Thoracic aorta (tissue), 2 donors: ENCODE measurements around the gene POLR3G. TPM values are rescaled to one million over a fixed set of nuclear protein-coding genes. Genes with fewer than 3 reads are reported as not detected.

Source experiments
- ATAC-seq: fragments of 150-250 bp; one replicate; pipeline ENCODE4 v1.8.0; 2017; ENCODE audit warnings: low read depth; ENCODE audit not compliant: insufficient number of reproducible peaks, low FRiP score
- DNase-seq: peaks from one replicate; pipeline ENCODE4 v3.0.0-alpha.2; 2020; ENCODE audit warnings: low spot score
- H3K27ac ChIP-seq, 2 donors: fragments of 200-600 bp; sonication (generic); 1 replicate in 1 of 2; 2 replicates in 1 of 2; pipeline ENCODE4 v1.5.1; 2016; ENCODE audit warnings: mild to moderate bottlenecking in 2 of 2, moderate library complexity in 2 of 2
- H3K27me3 ChIP-seq: fragments of 200-600 bp; sonication (generic); replicated peaks from 2 replicates; pipeline ENCODE4 v1.6.0; 2016; ENCODE audit warnings: mild to moderate bottlenecking; ENCODE audit not compliant: insufficient read depth
- H3K36me3 ChIP-seq: fragments of 200-600 bp; sonication (generic); one replicate; pipeline ENCODE4 v1.5.1; 2016
- H3K4me1 ChIP-seq, 2 donors: fragments of 200-600 bp; sonication (generic); 1 replicate in 1 of 2; 2 replicates in 1 of 2; pipeline versions ENCODE4 v1.5.1 to v1.6.0; 2016; ENCODE audit warnings: low read depth in 2 of 2, mild to moderate bottlenecking in 1 of 2; ENCODE audit not compliant: control insufficient read depth in 1 of 2
- H3K4me3 ChIP-seq: fragments of 200-600 bp; sonication (generic); 2 replicates; pipeline ENCODE4 v1.5.1; 2016; ENCODE audit warnings: mild to moderate bottlenecking
- H3K9me3 ChIP-seq: fragments of 200-600 bp; sonication (generic); 2 replicates; pipeline ENCODE4 v1.5.1; 2016
- total RNA-seq, 2 donors: library from RNA; depleted of rRNA; stranded (reverse); fragments of >200 nt; gene quantifications; one replicate each; pipeline versions ENCODE4 v1.1.0 to v1.2.3, GENCODE V29; 2016
- TF ChIP-seq, protein P1 (sequence below): fragments of 200-600 bp; sonication (generic); IDR thresholded peaks from one replicate; pipeline ENCODE4 v1.5.1; 2019; ENCODE audit warnings: antibody characterized with exemption

Gene POLR3G
- total RNA-seq, 2 donors from 2014 or later, result 0.42 TPM; not detected in 1

DNA sequence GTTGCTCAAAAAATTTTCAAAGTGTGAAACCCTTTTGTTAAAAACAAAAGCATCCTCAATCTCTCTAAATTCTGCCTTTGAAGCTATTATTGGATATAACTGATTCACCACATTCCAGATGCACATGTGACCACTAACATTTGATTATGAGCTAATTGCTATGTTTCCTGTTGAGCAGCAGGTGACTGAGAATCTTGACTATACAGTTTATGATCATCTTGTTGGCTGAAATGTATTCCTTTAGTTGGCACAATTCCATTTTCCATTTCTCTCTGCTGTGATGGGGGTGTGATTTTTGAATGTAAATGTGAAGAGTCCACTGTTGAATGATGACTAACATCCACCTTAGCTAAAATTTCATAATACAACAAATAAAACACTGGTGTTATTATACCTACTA is 44.0 kb downstream of the POLR3G start:
- no peak overlapping the region for H3K27ac ChIP-seq
- ATAC-seq (no peak), DNase-seq (no peak)
- H3K9me3 ChIP-seq, result no peaks in the 10 kb centered on the region
- no peaks in the 10 kb centered on the region for H3K27me3 ChIP-seq
- H3K36me3 ChIP-seq, result no peaks in the 10 kb centered on the region
- no peak overlapping the region for H3K4me3 ChIP-seq
- no peaks in the 10 kb centered on the region for H3K4me1 ChIP-seq
- TF ChIP-seq, protein P1, sequence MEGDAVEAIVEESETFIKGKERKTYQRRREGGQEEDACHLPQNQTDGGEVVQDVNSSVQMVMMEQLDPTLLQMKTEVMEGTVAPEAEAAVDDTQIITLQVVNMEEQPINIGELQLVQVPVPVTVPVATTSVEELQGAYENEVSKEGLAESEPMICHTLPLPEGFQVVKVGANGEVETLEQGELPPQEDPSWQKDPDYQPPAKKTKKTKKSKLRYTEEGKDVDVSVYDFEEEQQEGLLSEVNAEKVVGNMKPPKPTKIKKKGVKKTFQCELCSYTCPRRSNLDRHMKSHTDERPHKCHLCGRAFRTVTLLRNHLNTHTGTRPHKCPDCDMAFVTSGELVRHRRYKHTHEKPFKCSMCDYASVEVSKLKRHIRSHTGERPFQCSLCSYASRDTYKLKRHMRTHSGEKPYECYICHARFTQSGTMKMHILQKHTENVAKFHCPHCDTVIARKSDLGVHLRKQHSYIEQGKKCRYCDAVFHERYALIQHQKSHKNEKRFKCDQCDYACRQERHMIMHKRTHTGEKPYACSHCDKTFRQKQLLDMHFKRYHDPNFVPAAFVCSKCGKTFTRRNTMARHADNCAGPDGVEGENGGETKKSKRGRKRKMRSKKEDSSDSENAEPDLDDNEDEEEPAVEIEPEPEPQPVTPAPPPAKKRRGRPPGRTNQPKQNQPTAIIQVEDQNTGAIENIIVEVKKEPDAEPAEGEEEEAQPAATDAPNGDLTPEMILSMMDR, result no peak

DNA sequence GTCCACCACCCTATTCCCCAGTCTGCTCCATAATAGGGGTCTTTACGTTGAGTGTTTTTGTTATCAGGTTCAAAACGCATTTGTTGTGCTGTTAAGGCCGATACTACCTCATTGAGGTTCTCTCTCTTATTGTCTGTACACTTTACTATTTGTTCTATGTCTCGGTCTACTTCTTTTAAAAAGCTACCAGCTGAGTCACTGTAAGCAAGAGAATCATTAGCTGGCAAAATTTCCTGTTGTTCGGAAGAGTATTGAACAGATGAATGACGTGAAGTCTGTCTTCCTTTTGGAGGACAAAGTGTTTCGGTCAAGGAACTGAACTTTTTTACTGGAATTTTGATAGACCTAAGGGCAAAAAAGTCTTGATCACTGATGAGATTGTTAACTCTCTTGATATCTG is 44.4 kb downstream of the POLR3G start:
- Histone ChIP-seq H3K36me3 (no peaks in the 10 kb centered on the region), H3K9me3 (no peaks in the 10 kb centered on the region), H3K27me3 (no peaks in the 10 kb centered on the region), H3K4me1 (no peaks in the 10 kb centered on the region), H3K27ac (no peak overlapping the region), H3K4me3 (no peak overlapping the region)
- TF ChIP-seq, protein P1, result no peak
- DNase-seq, result no peak
- no peak for ATAC-seq

DNA sequence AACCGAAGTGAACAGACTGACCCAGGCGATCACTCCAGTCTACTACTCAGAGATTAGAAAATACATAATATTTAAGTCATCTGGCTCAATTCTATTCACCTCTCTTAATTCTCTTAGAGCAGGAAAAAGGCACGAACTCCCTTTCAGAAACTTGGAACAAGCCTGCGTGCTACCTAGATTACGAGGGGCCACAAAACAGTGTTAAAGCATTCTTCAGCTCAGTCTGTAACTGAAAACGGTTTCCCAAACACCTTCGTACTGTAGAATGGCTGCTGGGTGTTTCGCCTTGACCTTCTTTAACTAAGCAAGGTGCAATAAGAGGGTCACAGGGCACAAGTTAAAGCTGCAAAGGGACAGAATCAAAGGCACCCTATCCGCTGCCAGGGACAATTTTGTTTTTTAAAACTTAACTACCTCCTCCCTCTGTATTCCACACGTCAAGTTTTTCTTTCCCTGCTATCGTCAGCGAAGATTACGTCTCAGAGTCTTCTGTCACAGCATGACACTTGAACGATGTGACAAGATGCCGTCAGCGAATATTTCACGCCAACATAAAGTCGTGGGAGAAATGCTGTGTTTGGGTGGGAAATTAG is 54.0 kb downstream of the POLR3G start:
- H3K4me1 ChIP-seq, result peaks cover 21 to 26% of the 10 kb centered on the region in 2 donors
- H3K27me3 ChIP-seq, result no peaks in the 10 kb centered on the region
- ATAC-seq (no peak), DNase-seq (no peak)
- TF ChIP-seq, protein P1, result no peak
- H3K4me3 ChIP-seq, result peak overlapping the region; percentile 85
- H3K36me3 ChIP-seq, result no peaks in the 10 kb centered on the region
- H3K9me3 ChIP-seq, result no peaks in the 10 kb centered on the region
- peak overlapping the region; percentile 87 to 97 for H3K27ac ChIP-seq

DNA sequence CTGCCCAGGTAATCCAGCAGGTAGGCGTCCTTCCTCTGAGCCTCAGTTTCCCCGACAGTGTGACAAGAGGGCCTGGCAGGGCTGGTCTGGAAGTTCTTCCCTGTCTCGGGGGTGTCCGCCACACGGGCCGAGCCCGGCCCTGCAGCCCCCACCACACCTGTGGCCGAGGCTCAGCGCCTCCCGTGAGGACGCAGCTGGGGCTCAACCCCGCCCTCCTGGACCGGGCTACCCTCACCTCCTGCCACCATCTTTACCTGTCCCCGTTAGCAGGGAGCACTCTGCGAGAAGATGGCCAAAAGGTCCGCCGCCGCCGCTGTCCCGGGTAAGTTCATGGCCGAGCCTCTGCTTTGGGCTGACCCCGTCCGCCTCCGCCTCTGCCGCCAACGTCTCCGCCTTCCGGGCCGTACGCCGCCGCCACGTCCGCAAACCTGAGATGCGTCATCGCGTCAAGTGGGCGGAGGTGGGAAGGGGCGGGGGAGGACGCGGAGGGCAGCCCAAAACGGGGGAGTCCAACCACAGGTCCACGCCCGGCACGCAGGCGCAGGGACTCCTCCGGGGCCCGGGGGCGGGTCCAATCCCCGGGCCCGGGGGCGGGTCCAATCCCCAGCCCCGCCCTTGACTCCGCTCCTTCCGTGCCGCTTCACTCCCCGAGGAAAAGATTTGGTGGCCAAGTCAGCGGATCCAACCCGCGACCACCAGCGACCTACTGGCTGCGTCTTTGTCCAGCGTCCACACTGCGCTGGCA is 54.7 kb downstream of the POLR3G start, which contains the start of gene LYSMD3:
Gene LYSMD3, minus strand, starts transcription at position 391 of the 745 bp plus-strand sequence. CDS start 4,295 bp downstream, outside the sequence.
- H3K4me3 ChIP-seq, result peak within 1 kb of the TSS; percentile 85
- H3K27me3 ChIP-seq, result no peaks in the 10 kb centered on the region
- ATAC-seq (peak; percentile 95), DNase-seq (peak; percentile 90)
- TF ChIP-seq, protein P1, result no peak
- peak within 1 kb of the TSS; percentile 87 to 97 for H3K27ac ChIP-seq
- peaks cover 19 to 26% of the 10 kb centered on the region in 2 donors for H3K4me1 ChIP-seq
- no peaks in the 10 kb centered on the region for H3K36me3 ChIP-seq
- no peaks in the 10 kb centered on the region for H3K9me3 ChIP-seq

DNA sequence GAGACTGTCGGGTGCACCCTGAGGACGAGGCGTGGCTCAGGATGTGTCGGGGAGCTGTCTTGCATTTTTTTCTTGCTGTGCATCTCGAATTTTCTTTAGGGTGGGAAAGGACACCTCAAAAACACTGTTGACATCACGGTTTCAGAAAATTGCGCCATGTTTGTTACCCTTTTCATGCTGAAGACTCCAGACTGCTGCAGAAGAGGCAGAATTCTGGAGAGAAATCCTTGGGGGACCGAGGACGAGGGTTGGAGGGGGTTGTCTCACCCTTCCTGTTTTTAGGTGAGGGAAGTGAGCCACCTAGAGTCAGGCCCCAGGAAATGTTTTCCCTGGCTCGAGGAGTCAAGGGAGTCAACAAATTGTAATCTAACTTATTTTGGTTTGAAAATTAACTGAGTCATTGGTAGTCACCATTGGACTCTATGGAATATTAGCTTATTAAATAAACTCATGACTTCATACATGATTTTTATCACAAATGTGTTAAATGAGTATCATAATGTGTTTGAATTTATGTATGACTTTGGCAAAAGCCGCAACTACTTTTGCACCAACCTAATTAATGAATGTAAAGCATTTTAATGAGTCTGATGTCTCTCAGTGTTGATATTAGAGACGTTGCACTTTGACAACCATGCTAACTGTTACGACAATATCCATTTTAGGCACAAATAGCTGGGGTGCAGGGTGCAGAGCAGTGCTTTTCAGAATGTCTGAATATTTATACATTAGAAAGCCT is 55.4 kb downstream of the POLR3G start:
- no peaks in the 10 kb centered on the region for H3K9me3 ChIP-seq
- H3K4me3 ChIP-seq, result peak overlapping the region; percentile 85
- DNase-seq (peak; percentile 21), ATAC-seq (peak; percentile 76)
- H3K27ac ChIP-seq, result peak overlapping the region; percentile 73 to 78
- TF ChIP-seq, protein P1, result peak; percentile 58
- no peaks in the 10 kb centered on the region for H3K27me3 ChIP-seq
- H3K4me1 ChIP-seq, result peaks cover 17 to 26% of the 10 kb centered on the region in 2 donors
- no peaks in the 10 kb centered on the region for H3K36me3 ChIP-seq
